T follicular helper cell (primary cell): Measurements from ENCODE around the gene CA5B.
A peak's percentile ranks its signal among the peaks of the same experiment; 100 is the strongest.
"Not testable (repeated sequence)": the region's sequence is repeated elsewhere in the genome, so short reads cannot be mapped to it uniquely, and the experiment has no call there.

ENCODE experiments used
- DNase-seq: peaks from one replicate; pipeline ENCODE4 v3.0.0-alpha.2; 2020; ENCODE audit warnings: low read depth

Gene CA5B

GRCh38 chrX:15748841-15749240 is 10.8 kb downstream of the CA5B start:
- no peak for DNase-seq

- no peak for DNase-seq
Measured at GRCh38 chrX:15749642-15750610, 11.9 kb downstream of the CA5B start.

GRCh38 chrX:15750611-15751154 is 12.6 kb downstream of the CA5B start:
- DNase-seq: no peak

GRCh38 chrX:15751155-15751819 is 13.2 kb downstream of the CA5B start:
- DNase-seq: peak; percentile 36

- no peak for DNase-seq
Measured at GRCh38 chrX:15755091-15755490, 17.0 kb downstream of the CA5B start.

- no peak for DNase-seq
Measured at GRCh38 chrX:15758140-15758539, 20.1 kb downstream of the CA5B start.

GRCh38 chrX:15759886-15760285 is 21.8 kb downstream of the CA5B start:
- not testable (repeated sequence) for DNase-seq

- DNase-seq: no peak
Measured at GRCh38 chrX:15761564-15762191, 23.6 kb downstream of the CA5B start.

GRCh38 chrX:15769300-15769954 is 31.4 kb downstream of the CA5B start:
- no peak for DNase-seq

- DNase-seq: no peak
Measured at GRCh38 chrX:15781961-15782699, 44.1 kb downstream of the CA5B start.

- no peak for DNase-seq
Measured at GRCh38 chrX:15785176-15785750, 47.2 kb downstream of the CA5B start.

GRCh38 chrX:15786915-15787314 is 48.8 kb downstream of the CA5B start:
- no peak for DNase-seq

- peak; percentile 90 for DNase-seq
Measured at GRCh38 chrX:15789979-15790768, 52.1 kb downstream of the CA5B start, which contains the start of gene ZRSR2. Gene ZRSR2 (plus strand): TSS chrX:15790484. CDS start chrX:15790496, 12 bp downstream.

GRCh38 chrX:15790769-15791290 is 52.8 kb downstream of the CA5B start:
- no peak for DNase-seq

GRCh38 chrX:15797707-15798106 is 59.6 kb downstream of the CA5B start:
- DNase-seq: no peak

GRCh38 chrX:15804563-15804962 is 66.5 kb downstream of the CA5B start:
- DNase-seq: no peak

GRCh38 chrX:15808254-15808653 is 70.2 kb downstream of the CA5B start:
- no peak for DNase-seq

- DNase-seq: no peak
Measured at GRCh38 chrX:15812192-15812938, 74.3 kb downstream of the CA5B start.

GRCh38 chrX:15813416-15813815 is 75.3 kb downstream of the CA5B start:
- DNase-seq: no peak
